B cell (primary cell): ENCODE data around the gene SLC44A4. TPM values are rescaled to one million over a fixed set of nuclear protein-coding genes. Genes with fewer than 3 reads are reported as not detected.

ENCODE experiments used
- ATAC-seq: fragments of 200-7000 bp; cut with Tn5 transposase; one replicate; pipeline ENCODE4 v1.10.0; 2021; ENCODE audit warnings: low read depth, mild to moderate bottlenecking, moderate number of reproducible peaks, moderate library complexity
- CTCF ChIA-PET: fragments of 350-600 bp; sonication (Branson Sonifier 250); formaldehyde crosslinking; loops from one replicate; lab custom pipeline; 2021; ENCODE audit warnings: antibody characterized with exemption, inconsistent platforms; lab: Charles Lee
- POLR2A ChIA-PET: fragments of 350-600 bp; sonication (Branson Sonifier 250); formaldehyde crosslinking; loops from one replicate; lab custom pipeline; 2021; ENCODE audit warnings: antibody characterized with exemption; lab: Charles Lee
- DNase-seq: peaks from one replicate; pipeline ENCODE4 v3.0.0; 2013
- H2AFZ ChIP-seq: 2 replicates; pipeline ENCODE4 v1.6.1; 2012; ENCODE audit warnings: mild to moderate bottlenecking, low read depth, low read length; ENCODE audit not compliant: insufficient read depth, poor library complexity, severe bottlenecking
- H3K27ac ChIP-seq, 2 donors: 1 replicate in 1 of 2; 2 replicates in 1 of 2; pipeline ENCODE4 v1.5.1; 2012 to 2013; ENCODE audit warnings: low read length in 2 of 2, mild to moderate bottlenecking in 2 of 2, moderate library complexity in 1 of 2
- H3K27me3 ChIP-seq, 4 experiments: fragments of 200-600 bp in 1 of 4; sonication (generic) in 1 of 4; replicated peaks in 1 of 4; 1 replicate in 2 of 4; 2 replicates in 2 of 4; pipeline versions ENCODE4 v1.6.1 to v1.7.0; 2013 to 2016; ENCODE audit warnings: low read length in 3 of 4, mild to moderate bottlenecking in 2 of 4, mixed read lengths in 1 of 4, moderate library complexity in 1 of 4; ENCODE audit not compliant: insufficient read depth in 4 of 4, control insufficient read depth in 3 of 4; ENCODE audit errors: control extremely low read depth in 1 of 4
- H3K36me3 ChIP-seq, 2 experiments: replicated peaks in 1 of 2; 1 replicate in 1 of 2; 2 replicates in 1 of 2; pipeline versions ENCODE4 v1.6.1 to v1.7.1; 2013; ENCODE audit warnings: low read length in 1 of 2; ENCODE audit not compliant: insufficient read depth in 2 of 2, control insufficient read depth in 1 of 2; ENCODE audit errors: control extremely low read depth in 1 of 2, extremely low read depth in 1 of 2
- H3K4me1 ChIP-seq, 2 donors: fragments of 200-600 bp in 1 of 2; sonication (generic) in 1 of 2; 1 replicate in 1 of 2; 2 replicates in 1 of 2; pipeline versions ENCODE4 v1.5.1 to v1.6.1; 2013 to 2017; ENCODE audit warnings: low read length in 2 of 2; ENCODE audit not compliant: control insufficient read depth in 2 of 2, insufficient read depth in 2 of 2
- H3K4me2 ChIP-seq: replicated peaks from 2 replicates; pipeline ENCODE3; 2012; ENCODE audit warnings: mild to moderate bottlenecking, low read depth, low read length; ENCODE audit not compliant: poor library complexity, severe bottlenecking
- H3K4me3 ChIP-seq, 5 experiments: fragments of 200-600 bp in 1 of 5; sonication (generic) in 1 of 5; 1 replicate in 3 of 5; 2 replicates in 2 of 5; pipeline versions ENCODE4 v1.5.1 to v1.7.0; 2011 to 2016; ENCODE audit warnings: low read length in 4 of 5, mild to moderate bottlenecking in 4 of 5, low read depth in 2 of 5, control low read depth in 1 of 5, moderate library complexity in 1 of 5; ENCODE audit not compliant: insufficient read depth in 1 of 5; ENCODE audit errors: control extremely low read depth in 1 of 5, extremely low read depth in 1 of 5
- H3K79me2 ChIP-seq: fragments of 200-600 bp; sonication (generic); one replicate; pipeline ENCODE4 v1.6.0; 2016; ENCODE audit warnings: low read length; ENCODE audit not compliant: control insufficient read depth, insufficient read depth
- H3K9ac ChIP-seq: fragments of 200-600 bp; sonication (generic); 2 replicates; pipeline ENCODE4 v1.6.1; 2017; ENCODE audit warnings: mild to moderate bottlenecking, low read length, moderate library complexity
- H3K9me3 ChIP-seq, 3 donors: one replicate each; pipeline versions ENCODE4 v1.6.1 to v1.7.1; 2013; ENCODE audit warnings: low read length in 2 of 3; ENCODE audit not compliant: control insufficient read depth in 2 of 3, insufficient read depth in 1 of 3; ENCODE audit errors: control extremely low read depth in 1 of 3
- H4K20me1 ChIP-seq: 2 replicates; pipeline ENCODE4 v1.6.0; 2012; ENCODE audit warnings: mild to moderate bottlenecking, low read length; ENCODE audit not compliant: insufficient read depth, control insufficient read depth, poor library complexity, severe bottlenecking
- H3K27ac Mint-ChIP-seq: one replicate; pipeline ENCODE4 v1.8.0; 2021; ENCODE audit warnings: mixed read lengths
- H3K27me3 Mint-ChIP-seq: one replicate; pipeline ENCODE4 v1.8.0; 2021; ENCODE audit warnings: mixed read lengths
- H3K4me1 Mint-ChIP-seq: one replicate; pipeline ENCODE4 v1.8.0; 2021; ENCODE audit warnings: mixed read lengths
- H3K4me3 Mint-ChIP-seq: one replicate; pipeline ENCODE4 v1.8.0; 2021; ENCODE audit warnings: mixed read lengths
- H3K9me3 Mint-ChIP-seq: one replicate; pipeline ENCODE4 v1.8.0; 2022; ENCODE audit warnings: mixed read lengths; ENCODE audit not compliant: insufficient read depth
- CTCF ChIP-seq: fragments of 200-600 bp; IDR thresholded peaks from one replicate; pipeline ENCODE4 v1.8.0; 2022; ENCODE audit warnings: antibody characterized with exemption, mild to moderate bottlenecking
- EZH2 ChIP-seq: IDR thresholded peaks from 2 replicates; pipeline ENCODE4 v1.6.1; 2012; ENCODE audit warnings: borderline replicate concordance, low read depth, mild to moderate bottlenecking, moderate library complexity, low read length; ENCODE audit not compliant: insufficient read depth, poor library complexity, severe bottlenecking
- WGBS: methylation state at CpG from one replicate; pipeline ENCODE4 v1.1.5; 2013; ENCODE audit warnings: missing lambda C conversion rate; ENCODE audit not compliant: insufficient coverage; 5-methylcytosine and 5-hydroxymethylcytosine counted together
- intact Hi-C: fragments of 100-400 bp; cut with micrococcal nuclease; formaldehyde crosslinking; loops from one replicate; pipeline ENCODE4 v1.10.0; 2022
- polyA plus RNA-seq: library from polyadenylated mRNA; depleted of rRNA; stranded (reverse); fragments of >200 nt; gene quantifications from 2 replicates; pipeline ENCODE4 v1.2.3, GENCODE V29; 2012
- total RNA-seq, 2 donors: library from RNA; stranded (reverse); fragments of 120-200 nt in 1 of 2; gene quantifications; 1 replicate in 1 of 2; 2 replicates in 1 of 2; pipeline versions ENCODE4 v1.2.3 to v1.2.4, GENCODE V29; 2013 to 2022

The SLC44A4 gene
- total and polyA plus RNA-seq, 2 donors (not counting 1 experiment from before 2014, with no cell fraction given): not detected

- Mint-ChIP-seq H3K4me3 (no peak overlapping the region), H3K27me3 (peaks cover 3% of the 10 kb centered on the region), H3K4me1 (no peaks in the 10 kb centered on the region), H3K27ac (no peak overlapping the region), H3K9me3 (no peaks in the 10 kb centered on the region)
- no peaks in the 10 kb centered on the region for H3K36me3 ChIP-seq
- no peak overlapping the region for H3K9ac ChIP-seq
- H3K9me3 ChIP-seq: no peaks in the 10 kb centered on the region
- no peak for TF ChIP-seq EZH2
- no peak for TF ChIP-seq CTCF
- H3K27ac ChIP-seq: no peak overlapping the region
- DNase-seq (peak; percentile 40), ATAC-seq (no peak)
- POLR2A ChIA-PET: interaction anchor here (0.6 kb wide), 1 partner anchor 44 kb away, joined by 3 read pairs; the partner anchor contains the start of gene SLC44A4
- CTCF ChIA-PET: interaction anchor here (0.7 to 1.3 kb wide), 4 partner anchors 84 to 211 kb away, joined by 3 to 4 read pairs (median 3); no protein-coding TSS in a partner anchor
- peaks cover 0 to 4% (median 0%) of the 10 kb centered on the region in 4 experiments for H3K27me3 ChIP-seq
- no peak overlapping the region for H3K4me3 ChIP-seq
- intact Hi-C loops: no loop called here
- 16% methylated on average over 5 of the region's 5 CpGs for WGBS
- H2AFZ ChIP-seq: no peak overlapping the region
- no peak overlapping the region for H3K4me2 ChIP-seq
- H3K4me1 ChIP-seq: no peaks in the 10 kb centered on the region
- H4K20me1 ChIP-seq: no peaks in the 10 kb centered on the region
- no peaks in the 10 kb centered on the region for H3K79me2 ChIP-seq
These were observed 44.1 kb upstream of the SLC44A4 start for GRCh38 chr6:31922942-31923341.

- ChIA-PET CTCF (interaction anchor here (3.1 kb wide), 1 partner anchor 31 kb away, joined by 12 read pairs; no protein-coding TSS in a partner anchor), POLR2A (no interaction called here)
These were observed 42.0 kb upstream of the SLC44A4 start for GRCh38 chr6:31920811-31921210.

More at GRCh38 chr6:31920811-31921210, 42.0 kb upstream of the SLC44A4 start:
- Mint-ChIP-seq H3K4me3 (no peak overlapping the region), H3K4me1 (no peaks in the 10 kb centered on the region), H3K27ac (no peak overlapping the region), H3K9me3 (no peaks in the 10 kb centered on the region), H3K27me3 (peaks cover 3% of the 10 kb centered on the region)
- 75% methylated on average over 2 of the region's 2 CpGs for WGBS
- no peaks in the 10 kb centered on the region for H3K36me3 ChIP-seq
- no peak for ATAC-seq
- H3K4me2 ChIP-seq: no peak overlapping the region
- no peaks in the 10 kb centered on the region for H3K79me2 ChIP-seq
- no peak overlapping the region for H2AFZ ChIP-seq
- intact Hi-C loops: no loop called here
- DNase-seq: no peak
- H3K4me1 ChIP-seq: no peaks in the 10 kb centered on the region
- H3K27me3 ChIP-seq: no peaks in the 10 kb centered on the region
- no peaks in the 10 kb centered on the region for H4K20me1 ChIP-seq
- H3K4me3 ChIP-seq: no peak overlapping the region
- no peak for TF ChIP-seq CTCF
- no peak for TF ChIP-seq EZH2
- H3K9ac ChIP-seq: no peak overlapping the region
- H3K9me3 ChIP-seq: no peaks in the 10 kb centered on the region
- H3K27ac ChIP-seq: no peak overlapping the region
